Activated CD4-positive, alpha-beta T cell treated with anti-CD3 and anti-CD28 coated beads for 4 hours (primary cell): Measurements from ENCODE around the gene PLEKHA3.
"Not testable (repeated sequence)": the region's sequence is repeated elsewhere in the genome, so short reads cannot be mapped to it uniquely, and the experiment has no call there.

Source experiments
- DNase-seq, 2 donors: peaks; one replicate each; pipeline ENCODE4 v3.0.0-alpha.2; 2020

The PLEKHA3 gene

DNA sequence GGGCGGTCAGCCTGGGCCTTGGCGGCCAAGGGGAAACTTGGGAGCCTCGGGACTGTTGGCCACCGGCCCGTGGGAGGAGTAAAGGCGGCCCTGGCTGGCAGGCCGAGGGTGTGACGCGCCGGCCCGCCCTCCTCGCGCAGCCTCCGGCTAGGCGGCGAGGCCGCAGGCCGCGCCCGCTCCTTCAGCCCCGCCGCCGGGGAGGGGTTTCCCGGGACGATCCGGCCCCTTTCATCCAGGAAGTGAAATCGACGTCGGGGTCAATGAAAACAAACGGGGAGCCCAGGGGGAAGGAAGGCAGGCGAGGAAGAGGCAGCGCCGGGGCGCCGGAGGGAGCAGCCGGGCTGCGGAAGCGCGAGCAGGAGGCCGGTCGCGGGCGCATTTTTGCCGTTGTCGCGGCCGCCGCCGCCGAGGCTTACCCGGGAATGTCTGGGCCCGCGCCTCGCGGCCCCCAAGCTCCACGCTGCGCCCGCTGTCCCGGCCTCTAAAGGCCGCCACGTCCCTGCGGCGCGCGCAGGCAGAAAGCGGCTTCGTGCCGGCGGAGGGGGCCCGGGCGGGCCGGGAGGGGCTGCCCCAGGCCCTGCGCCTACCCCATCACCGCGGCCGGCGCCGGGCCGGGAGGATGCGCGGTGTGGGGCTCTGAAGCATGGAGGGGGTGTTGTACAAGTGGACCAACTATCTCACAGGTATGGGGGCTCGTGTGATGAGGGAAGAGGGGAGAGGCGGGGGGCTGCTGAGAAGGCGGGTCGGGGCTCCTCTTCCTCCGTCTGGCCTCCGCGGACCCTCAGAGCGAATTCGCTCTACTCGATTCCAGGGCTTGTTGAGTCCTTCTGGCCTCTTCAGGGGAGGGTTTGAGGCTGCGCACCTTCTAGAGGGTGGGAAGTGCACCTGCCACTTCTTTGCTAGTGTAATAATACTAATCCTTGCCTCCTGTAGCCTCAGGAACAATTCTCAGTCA is at the start of gene PLEKHA3:
Gene PLEKHA3 (plus strand): TSS at position 231 of the 955 bp plus-strand sequence. CDS start 413 bp downstream, at position 644.
- peak; percentile 67 to 68 for DNase-seq

GRCh38 chr2:178436662-178437061 is 43.6 kb upstream of the PLEKHA3 start:
- no peak for DNase-seq

DNA sequence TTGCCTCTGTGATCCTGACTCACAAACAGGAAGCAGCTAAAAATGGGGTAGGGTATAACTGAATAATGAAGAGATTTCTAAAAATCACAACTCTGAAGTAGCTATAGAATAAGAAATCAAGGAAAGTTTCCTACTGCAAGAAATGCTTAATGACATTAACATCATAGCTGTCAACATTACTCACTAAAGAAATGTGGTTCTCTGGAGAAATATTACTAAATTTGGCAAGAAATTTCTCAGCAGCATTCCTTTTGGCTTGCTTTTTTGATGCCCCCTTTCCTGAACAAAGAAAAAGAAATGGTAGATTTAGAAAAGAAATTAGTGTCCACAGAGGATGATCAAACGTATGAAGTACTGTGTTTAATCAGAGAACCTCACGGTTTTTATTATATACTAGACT is 38.8 kb upstream of the PLEKHA3 start:
- no peak for DNase-seq

- no peak for DNase-seq
These were observed 31.1 kb upstream of the PLEKHA3 start for GRCh38 chr2:178448968-178449661.

DNA sequence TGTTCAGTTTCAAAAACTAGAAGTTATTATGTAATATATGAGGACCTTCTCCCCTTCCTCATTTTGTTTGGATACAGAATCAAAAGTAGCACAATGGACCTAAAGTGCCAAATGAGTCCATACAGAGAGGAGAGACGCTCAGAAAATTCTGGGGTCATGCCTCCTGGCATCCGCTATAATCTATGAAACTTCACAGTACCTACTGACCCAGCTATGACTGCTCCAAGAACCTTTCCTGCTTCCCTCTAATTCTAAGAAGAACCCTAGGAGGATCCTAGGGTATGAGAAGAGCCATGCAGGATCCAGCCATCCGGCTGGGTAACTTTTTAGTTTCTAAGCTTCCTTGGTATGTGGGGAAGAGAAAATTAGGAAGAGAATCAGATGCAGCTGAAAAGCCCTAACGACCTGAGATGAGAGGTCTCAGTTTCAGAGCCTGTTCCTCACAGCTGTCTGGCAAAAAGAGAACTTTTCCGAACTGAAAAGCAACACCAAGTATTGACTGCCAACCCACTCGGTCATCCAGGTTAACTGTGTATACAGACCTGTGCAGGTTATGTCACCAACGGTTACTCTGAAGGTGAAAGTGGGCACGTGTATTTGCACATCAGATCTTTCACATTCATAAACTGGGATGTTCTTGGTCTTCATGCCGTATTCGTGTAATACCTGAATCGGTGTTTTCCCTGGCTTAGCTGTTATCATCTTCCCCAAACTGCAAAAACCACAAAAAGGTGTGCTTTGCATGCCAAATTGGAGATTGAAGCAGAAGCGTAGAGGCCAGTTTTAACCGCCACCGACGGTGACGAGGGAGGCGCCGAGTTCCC is 30.3 kb upstream of the PLEKHA3 start:
- DNase-seq = no peak

- DNase-seq = no peak
These were observed 29.8 kb upstream of the PLEKHA3 start for GRCh38 chr2:178450524-178450773.

DNA sequence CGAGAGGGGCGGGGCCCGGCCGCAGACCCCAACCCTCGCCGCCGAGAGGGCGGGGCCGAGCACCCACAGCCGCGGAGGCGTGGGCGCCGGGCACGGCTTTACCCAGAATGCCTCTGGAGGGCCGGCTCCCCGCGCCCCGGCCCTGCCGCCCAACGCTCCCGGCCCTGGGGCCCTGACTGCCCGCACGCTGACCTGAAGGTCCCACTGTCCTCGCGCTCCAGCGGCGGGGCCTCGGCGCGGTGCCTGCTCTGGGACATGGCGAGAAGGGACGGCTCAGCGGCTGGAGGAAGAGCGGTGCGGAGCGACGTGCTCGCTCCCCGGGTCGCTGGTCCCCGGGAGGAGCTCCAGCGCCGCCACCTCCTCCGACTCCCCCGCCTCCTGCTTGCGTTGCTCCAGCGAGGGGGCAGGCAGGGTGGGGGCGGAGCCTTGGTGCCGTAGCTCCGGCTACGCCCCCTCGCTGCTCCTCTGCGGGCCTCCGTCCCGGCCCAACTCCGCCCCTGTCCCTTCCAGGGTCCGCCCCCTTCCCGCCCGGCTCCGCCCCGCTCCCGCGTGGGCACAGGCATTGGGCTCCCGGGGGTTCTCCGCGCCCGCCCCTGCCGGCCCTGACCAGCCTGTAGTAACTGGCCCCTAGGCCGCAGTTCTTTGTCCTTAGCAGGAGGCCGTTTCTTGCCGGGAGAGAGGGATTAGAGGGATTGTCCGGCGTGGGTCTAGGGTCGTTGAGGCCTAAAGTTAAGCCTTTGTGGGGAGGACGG is 29.3 kb upstream of the PLEKHA3 start, which contains the start of the genes PJVK and PRKRA:
Gene PJVK (plus strand): TSS at position 605 of the 752 bp plus-strand sequence. CDS start 2,032 bp downstream, outside the sequence.
Gene PRKRA (minus strand): TSS at position 402 of the 752 bp plus-strand sequence. CDS start 145 bp downstream, at position 257.
- peak; percentile 95 to 97 for DNase-seq

DNA sequence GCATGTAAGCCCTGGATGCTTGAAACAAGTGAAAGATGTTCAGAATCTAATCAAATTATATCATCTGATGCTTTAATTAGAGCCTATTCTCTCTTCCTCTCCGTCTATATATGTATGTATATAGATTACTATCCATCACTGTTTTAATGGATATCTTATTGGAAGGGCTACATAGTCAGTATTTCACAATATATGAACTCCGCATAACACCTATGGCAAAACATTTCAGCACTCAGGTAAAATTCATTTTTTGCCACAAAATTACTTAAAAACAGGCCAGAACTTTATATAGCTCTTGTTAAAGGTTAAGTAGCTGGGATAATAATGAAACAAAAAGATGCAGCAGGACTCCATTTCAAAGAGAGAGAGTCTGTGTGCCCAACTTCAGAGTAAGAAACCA is 27.9 kb upstream of the PLEKHA3 start:
- DNase-seq = no peak

- no peak for DNase-seq
These were observed 27.4 kb upstream of the PLEKHA3 start for GRCh38 chr2:178452870-178453269.

DNA sequence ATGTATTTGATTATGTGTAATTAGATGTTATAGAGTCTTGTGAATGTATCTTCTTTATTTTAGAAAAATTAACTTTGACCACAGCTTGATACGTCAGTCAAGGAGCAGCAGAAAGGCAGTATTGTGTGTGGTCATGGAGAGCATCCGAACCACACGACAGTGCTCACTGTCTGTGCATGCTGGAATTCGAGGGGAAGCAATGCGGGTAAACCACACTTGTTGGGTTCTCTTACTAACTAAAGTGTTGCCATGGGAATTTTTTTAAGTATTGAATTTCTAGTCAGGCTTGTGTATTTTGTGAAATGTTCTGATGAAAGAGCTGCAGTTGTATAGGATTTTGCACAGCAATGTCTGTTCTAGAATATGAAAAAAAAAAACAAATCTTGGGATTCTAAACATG is 24.3 kb upstream of the PLEKHA3 start:
- DNase-seq = no peak

- DNase-seq = no peak
These were observed 22.8 kb upstream of the PLEKHA3 start for GRCh38 chr2:178457390-178457886.

DNA sequence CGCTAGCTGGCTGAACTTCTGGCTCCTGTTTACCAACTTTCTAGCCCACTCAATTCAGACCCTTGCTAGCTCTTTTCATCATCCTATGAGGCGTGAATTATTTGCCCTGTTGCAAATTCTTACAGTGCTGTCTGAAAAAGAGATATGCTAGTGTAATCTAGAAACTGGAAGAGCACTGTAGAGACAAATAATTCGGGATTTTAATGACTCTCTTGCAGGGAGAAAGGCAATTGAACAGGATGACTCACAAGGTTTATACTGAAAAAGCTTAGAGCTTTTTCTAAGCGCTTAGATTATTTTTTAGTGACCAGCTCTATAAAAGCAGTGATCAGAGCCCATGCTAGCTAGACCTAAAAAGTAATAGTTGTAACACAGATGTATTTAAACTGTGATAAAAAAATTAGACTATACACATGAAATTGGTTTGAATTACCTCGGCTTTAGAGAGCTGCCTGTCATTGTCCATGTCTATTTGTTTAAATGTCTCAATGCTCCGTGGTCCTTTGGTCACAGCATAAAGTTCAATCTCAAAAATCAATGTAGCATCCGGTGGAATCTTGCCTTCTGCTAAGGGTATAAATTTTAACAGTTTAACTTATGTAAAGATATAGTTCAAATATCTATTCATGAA is 10.9 kb upstream of the PLEKHA3 start:
- DNase-seq = no peak

GRCh38 chr2:178471313-178471712 is 8.9 kb upstream of the PLEKHA3 start:
- DNase-seq = not testable (repeated sequence)

- no peak for DNase-seq
These were observed 6.9 kb upstream of the PLEKHA3 start for GRCh38 chr2:178473373-178473772.

GRCh38 chr2:178473931-178474330 is 6.3 kb upstream of the PLEKHA3 start:
- DNase-seq = no peak

DNA sequence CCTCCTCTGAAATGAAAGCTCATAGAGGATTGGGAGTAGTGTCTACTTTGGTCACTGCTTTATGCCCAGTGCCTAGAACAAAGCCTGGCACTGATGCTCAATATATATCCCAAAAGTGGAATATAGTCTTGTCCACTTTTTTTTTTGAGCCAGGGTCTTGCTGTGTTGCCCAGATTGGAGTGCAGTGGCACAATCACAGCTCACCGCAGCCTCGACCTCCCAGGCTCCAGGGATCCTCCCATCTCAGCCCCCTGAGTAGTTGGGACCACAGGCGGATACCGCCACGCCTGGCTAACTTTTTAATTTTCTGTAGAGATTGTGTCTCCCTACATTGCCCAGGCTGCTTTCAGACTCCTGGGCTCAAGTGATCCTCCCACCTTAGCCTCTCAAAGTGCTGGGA is 5.7 kb upstream of the PLEKHA3 start:
- no peak for DNase-seq

GRCh38 chr2:178476477-178476876 is 3.8 kb upstream of the PLEKHA3 start:
- DNase-seq = no peak

GRCh38 chr2:178477443-178478129 is 2.7 kb upstream of the PLEKHA3 start:
- no peak for DNase-seq

DNA sequence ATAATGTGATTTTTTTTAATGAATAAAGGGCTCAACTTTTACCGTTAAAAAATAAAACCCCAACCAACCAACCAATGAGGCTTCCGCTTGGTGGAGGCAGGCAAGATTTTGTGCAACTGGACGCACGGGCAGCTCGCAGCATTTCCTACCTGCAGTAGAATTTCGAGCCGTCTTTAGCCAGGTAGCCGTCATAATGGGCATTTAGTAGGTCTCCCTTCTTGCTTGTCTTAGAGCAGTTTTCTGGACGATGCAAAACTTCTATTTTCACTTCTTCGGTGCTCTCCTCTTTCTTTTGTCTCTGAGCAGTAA is 2.2 kb upstream of the PLEKHA3 start:
- DNase-seq = peak in 1 of 2 donors; percentile 10

GRCh38 chr2:178478439-178479274 is 1.6 kb upstream of the PLEKHA3 start, which contains the start of gene FKBP7:
Gene FKBP7, minus strand, starts transcription at chr2:178478600. Its CDS starts 101 bp downstream, at chr2:178478499.
- peak; percentile 82 to 85 for DNase-seq
